Right cardiac atrium (tissue), 5 donors: Measurements from ENCODE around the gene PTPRF. TPM values are rescaled to one million over a fixed set of nuclear protein-coding genes. Genes with fewer than 3 reads are reported as not detected.
A peak's percentile ranks its signal among the peaks of the same experiment; 100 is the strongest.
"Not testable (repeated sequence)": the region's sequence is repeated elsewhere in the genome, so short reads cannot be mapped to it uniquely, and the experiment has no call there.

Experiments used
- ATAC-seq, 2 donors: fragments of 200-7000 bp; cut with Tn5 transposase; one replicate each; pipeline versions ENCODE4 v1.8.0 to v1.9.1; 2020; ENCODE audit warnings: moderate library complexity in 2 of 2, mild to moderate bottlenecking in 1 of 2
- DNase-seq, 3 donors: peaks; one replicate each; pipeline ENCODE4 v3.0.0-alpha.2; 2020
- H3K27ac ChIP-seq: one replicate; pipeline ENCODE4 v1.5.1; 2013; ENCODE audit warnings: mild to moderate bottlenecking, low read length, control low read depth, moderate library complexity
- H3K27me3 ChIP-seq: one replicate; pipeline ENCODE4 v1.6.1; 2013; ENCODE audit not compliant: control insufficient read depth, insufficient read depth
- H3K4me1 ChIP-seq: one replicate; pipeline ENCODE4 v1.6.1; 2013; ENCODE audit warnings: low read length; ENCODE audit not compliant: control insufficient read depth, insufficient read depth
- H3K4me3 ChIP-seq: one replicate; pipeline ENCODE4 v1.5.1; 2013; ENCODE audit warnings: low read length, control low read depth
- H3K9me3 ChIP-seq: one replicate; pipeline ENCODE4 v1.6.1; 2013; ENCODE audit warnings: low read length; ENCODE audit not compliant: control insufficient read depth
- WGBS: extraction: QIAGEN DNeasy Blood & Tissue Kit; methylation state at CpG from one replicate; pipeline ENCODE4 v1.1.7; 2013; 5-methylcytosine and 5-hydroxymethylcytosine counted together
- intact Hi-C, 4 donors: fragments of 100-400 bp; cut with DNase I; formaldehyde crosslinking; loops; one replicate each; pipeline versions ENCODE4 v1.11.0 to v1.14.0; 2022 to 2023
- polyA plus RNA-seq: library from polyadenylated mRNA; stranded (reverse); fragments of 200-250 nt; gene quantifications from one replicate; pipeline ENCODE4 v1.2.3, GENCODE V29; 2013
- total RNA-seq, 4 donors: library from RNA; stranded (reverse); fragmentation: NEBNext Ultra II Directional; extraction: Animal tissue kit (Norgen Biotek cat#: 25700); gene quantifications; one replicate each; pipeline ENCODE4 v1.2.1, GENCODE V29; 2021
- donor health status: healthy with polysubstance abuse.
- donor health status: DM: no; HTN: yes; CAD: no.
- donor health status: DM: no; HTN: no; CAD: no.
- donor health status: DM: no; HTN: yes; CAD: no; lungs with severe emphysema.
- donor health status: DM: yes; HTN: yes; CAD: no.

Gene PTPRF
- total and polyA plus RNA-seq, 5 donors: 5.1 to 19.7 (median 11.6) TPM

DNA sequence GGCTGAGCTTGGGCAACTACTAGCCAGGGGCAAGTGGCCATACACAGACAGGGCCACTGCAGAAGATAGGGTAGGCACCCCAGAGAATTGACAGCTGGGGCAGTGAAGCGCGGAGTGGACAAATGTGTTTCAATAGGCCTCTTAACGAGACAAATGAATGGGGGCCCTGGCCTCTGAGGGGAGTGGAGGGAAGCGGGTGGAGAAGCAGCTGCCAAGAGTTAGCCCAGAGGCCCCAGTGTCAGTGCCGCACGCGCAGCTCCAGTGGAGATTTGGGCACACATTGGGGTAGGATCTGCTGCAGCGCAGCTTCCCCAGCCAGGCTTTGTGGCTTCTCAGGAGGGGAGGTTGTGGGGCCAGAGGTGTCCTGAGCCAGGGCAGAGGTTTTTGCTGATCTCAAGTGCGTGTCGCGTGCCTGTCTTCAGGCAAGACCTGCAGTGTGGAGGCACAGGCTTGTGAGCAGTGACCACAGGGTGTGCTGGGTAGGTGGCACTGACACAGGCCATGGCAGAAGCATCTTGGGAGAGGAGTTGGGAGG is 16.9 kb downstream of the PTPRF start:
- Histone ChIP-seq H3K27me3 (no peaks in the 10 kb centered on the region), H3K9me3 (no peaks in the 10 kb centered on the region), H3K4me1 (peaks cover under 1% of the 10 kb centered on the region), H3K27ac (no peak overlapping the region), H3K4me3 (no peak overlapping the region)
- intact Hi-C loops: no loop called here
- ATAC-seq (no peak), DNase-seq (no peak)
- WGBS: 86% methylated on average over 11 of the region's 11 CpGs

DNA sequence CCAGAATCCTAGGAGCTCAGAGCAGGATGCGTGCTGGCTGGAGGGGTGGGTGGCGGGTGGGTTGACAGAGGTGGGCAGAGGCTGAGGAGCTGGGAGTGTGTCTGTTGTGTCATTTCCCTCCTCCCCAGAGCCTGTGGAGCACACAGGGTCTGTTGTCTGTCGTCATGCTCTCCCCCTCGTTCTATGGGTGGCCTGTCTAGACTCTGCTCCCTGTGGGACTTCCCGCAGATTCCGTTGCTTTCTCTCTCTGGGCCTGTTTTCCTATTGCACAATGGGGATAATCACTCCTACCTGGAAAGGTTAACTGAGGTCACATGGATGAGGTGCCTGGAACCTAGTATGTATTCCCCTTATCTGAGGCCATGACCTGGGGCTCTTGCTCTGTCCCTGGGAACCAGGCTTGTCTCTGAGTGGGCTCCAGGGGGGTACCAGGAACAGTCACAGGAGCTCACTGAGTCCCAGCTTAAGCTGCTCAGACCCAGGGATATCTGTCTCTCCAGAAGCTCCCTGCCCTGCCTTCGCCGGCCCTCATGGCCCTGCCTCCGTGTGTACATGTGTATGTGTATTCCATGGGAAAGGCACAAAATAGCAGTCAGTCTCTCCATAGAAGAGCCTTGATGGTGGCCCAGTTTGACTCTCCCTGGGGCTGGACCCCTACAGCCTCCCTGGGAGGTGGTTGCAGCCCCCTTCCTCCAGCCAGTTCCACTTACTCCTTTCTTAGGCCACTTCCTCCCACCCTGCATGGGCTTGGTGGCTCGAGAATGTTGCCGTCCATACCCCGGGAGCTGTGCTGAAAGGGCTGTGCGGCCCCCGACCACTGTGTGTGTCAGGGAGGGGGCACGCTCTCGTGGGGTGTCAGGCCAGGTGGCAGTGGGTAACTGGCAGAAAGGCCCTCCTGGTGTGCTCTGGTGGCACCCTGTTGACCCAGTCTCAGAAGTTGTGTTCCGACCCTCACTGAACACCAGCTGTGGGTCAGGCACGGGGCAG is 17.9 kb downstream of the PTPRF start:
- DNase-seq (no peak), ATAC-seq (no peak)
- intact Hi-C loops: no loop called here
- no peak overlapping the region for H3K27ac ChIP-seq
- H3K4me3 ChIP-seq: no peak overlapping the region
- no peaks in the 10 kb centered on the region for H3K9me3 ChIP-seq
- H3K27me3 ChIP-seq: no peaks in the 10 kb centered on the region
- WGBS: 90% methylated on average over 18 of the region's 18 CpGs
- no peaks in the 10 kb centered on the region for H3K4me1 ChIP-seq

DNA sequence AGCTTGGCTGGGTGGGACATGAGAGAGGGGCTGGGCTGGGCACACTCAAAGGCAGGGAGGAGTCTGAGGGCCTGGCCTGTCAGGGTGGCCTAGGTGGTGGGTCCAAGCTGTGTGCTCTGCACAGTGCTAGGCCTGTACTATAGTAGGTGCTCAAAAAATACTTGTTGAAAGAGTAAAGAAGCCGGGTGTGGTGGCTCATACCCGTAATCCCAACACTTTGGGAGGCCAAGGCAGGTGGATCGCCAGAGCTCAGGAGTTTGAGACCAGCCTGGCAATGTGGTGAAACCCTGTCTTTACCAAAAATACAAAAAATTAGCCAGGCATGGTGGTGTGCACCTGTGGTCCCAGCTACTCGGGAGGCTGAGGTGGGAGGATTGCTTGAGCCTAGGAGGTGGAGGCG is 18.7 kb downstream of the PTPRF start:
- H3K27ac ChIP-seq, ATAC-seq, DNase-seq, intact Hi-C loops, H3K4me1 ChIP-seq, H3K27me3 ChIP-seq, H3K4me3 ChIP-seq, H3K9me3 ChIP-seq: not testable (repeated sequence)
- WGBS: 97% methylated on average over 5 of the region's 5 CpGs

DNA sequence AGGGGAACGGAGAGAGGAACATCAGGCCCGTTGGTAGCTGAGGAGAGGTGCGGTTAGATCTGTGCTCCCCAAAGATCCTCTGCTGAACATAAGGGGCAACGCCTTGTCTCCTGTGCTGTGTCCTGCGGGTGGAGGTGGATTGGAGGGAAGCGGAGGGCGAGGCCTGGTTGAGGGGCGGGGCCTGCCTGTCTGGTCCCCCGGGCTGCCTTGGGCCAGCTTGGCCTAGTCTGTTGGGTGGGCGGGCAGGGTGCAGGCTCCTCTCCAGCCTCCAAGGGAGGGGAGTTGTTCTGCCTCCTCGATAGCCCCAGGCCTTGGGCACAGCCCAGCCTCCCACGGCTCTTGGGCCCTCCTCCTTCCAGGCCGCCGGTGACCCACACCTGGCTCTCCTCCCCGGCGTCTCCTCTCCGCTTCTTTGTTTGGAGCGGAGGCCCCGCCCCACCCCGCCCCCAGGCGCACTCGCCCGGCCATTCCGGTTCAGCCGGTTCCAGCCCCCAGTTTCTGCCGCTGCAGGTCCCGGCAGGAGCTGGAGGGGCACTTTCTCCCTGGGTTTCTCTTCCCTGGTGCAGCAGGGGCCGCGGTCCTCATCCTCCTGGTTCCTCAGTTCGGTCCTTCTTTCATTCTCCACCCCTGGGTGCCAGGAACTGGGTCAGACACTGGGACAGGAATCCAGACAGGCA is 19.4 kb downstream of the PTPRF start:
- H3K4me1 ChIP-seq: no peaks in the 10 kb centered on the region
- H3K27ac ChIP-seq: no peak overlapping the region
- DNase-seq: peak; percentile 34 to 81 (median 78)
- H3K27me3 ChIP-seq: no peaks in the 10 kb centered on the region
- H3K4me3 ChIP-seq: peak overlapping the region; percentile 29
- 26% methylated on average over 30 of the region's 30 CpGs for WGBS
- no peaks in the 10 kb centered on the region for H3K9me3 ChIP-seq
- intact Hi-C loops: no loop called here
- ATAC-seq: peak; percentile 42 to 45

DNA sequence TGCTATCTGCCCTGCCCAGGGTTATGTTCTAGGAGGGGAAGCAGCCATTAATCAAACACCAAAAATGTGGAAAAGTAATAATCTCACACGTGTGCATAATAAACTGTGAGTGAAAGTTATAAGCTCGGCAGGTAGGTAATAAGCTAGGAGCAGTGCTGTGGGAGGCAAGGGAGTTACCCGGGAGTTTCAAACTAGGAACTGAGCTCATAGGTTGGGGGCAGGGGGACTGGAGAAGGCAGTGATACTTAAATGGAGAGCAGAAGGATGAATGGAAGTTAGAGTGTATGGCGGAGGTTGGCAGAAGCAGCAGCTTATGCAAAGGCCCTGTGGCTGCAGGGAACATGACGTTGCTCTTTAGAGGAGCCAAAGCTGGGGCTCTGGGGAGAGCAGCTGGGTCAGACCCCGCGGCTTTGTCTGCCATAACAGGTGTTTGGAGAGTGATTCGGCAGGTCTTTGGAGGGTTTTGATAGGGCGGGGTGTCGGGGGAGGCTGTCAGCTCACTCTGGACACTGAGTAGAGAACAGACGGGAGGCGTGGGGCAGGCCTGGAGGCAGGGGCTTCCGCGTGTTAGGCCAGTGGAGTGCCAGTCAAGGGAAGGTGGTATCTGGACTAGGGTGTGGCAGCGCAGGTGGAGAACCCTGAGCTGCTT is 20.0 kb downstream of the PTPRF start:
- no peaks in the 10 kb centered on the region for H3K9me3 ChIP-seq
- ATAC-seq (no peak), DNase-seq (no peak)
- intact Hi-C loops: no loop called here
- H3K4me3 ChIP-seq: peak overlapping the region; percentile 29
- H3K4me1 ChIP-seq: no peaks in the 10 kb centered on the region
- H3K27me3 ChIP-seq: no peaks in the 10 kb centered on the region
- no peak overlapping the region for H3K27ac ChIP-seq
- 86% methylated on average over 15 of the region's 15 CpGs for WGBS

DNA sequence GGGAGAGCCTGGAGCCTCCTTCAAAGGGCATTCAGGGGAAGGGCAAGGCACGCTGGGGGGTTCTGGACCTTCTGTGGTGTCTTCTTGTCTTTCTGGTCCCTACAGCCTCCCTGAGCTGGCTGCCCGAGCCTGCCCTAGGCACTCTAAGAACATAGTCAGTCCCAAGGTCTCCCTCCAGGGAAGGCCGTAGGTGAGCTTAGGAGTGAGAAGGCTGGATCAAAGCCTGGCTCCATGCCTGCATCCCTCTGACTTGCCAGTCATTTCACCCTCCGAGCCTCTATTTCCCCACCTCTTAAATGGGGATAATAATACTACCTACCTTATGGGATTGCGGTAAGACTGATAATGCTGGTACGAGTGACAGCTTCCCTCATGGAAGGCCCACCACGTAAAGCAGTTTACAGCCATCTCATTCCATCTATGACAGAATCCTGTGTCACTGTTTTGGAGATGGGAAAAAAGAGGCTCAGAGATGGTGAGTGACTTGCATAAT is 20.8 kb downstream of the PTPRF start:
- 91% methylated on average over 7 of the region's 7 CpGs for WGBS
- Histone ChIP-seq H3K27me3 (no peaks in the 10 kb centered on the region), H3K27ac (no peak overlapping the region), H3K4me1 (no peaks in the 10 kb centered on the region), H3K9me3 (no peaks in the 10 kb centered on the region), H3K4me3 (no peak overlapping the region)
- ATAC-seq: no peak
- no peak for DNase-seq
- intact Hi-C loops: no loop called here

DNA sequence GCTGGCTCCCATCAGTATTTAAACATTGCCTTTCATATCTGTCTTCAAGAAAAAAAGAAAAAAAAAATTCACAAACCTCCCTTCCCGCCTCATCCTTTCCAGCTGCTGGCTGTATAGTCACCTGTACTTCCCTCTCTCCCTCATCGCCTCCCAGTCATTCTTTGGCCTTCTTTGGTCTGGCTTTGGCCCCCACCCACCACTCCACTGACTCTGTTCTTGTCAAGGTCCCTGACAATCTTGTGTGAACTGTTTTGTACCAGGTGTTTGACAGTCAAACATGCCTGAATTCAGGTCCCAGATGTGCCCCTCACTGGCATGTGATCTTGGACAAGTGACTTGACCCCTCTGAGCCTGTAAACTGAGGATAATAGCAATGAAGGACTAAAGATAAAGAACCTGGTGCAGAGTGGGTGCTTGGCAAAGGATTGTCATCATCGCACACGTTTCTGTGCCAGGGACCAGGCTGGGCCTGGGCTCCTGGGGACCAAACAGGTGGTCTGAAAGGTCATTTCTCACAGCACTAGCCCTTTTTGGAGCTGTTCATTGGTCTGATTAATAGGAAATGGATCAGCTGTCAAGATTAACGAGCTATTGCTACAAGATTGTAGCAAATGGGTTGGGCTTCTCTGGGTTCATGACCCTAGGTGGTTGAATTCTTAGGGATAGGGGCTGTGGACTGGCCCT is 21.5 kb downstream of the PTPRF start:
- intact Hi-C loops: no loop called here
- ATAC-seq: no peak
- Histone ChIP-seq H3K9me3 (no peaks in the 10 kb centered on the region), H3K4me3 (no peak overlapping the region), H3K27ac (no peak overlapping the region), H3K27me3 (no peaks in the 10 kb centered on the region), H3K4me1 (no peaks in the 10 kb centered on the region)
- DNase-seq: no peak
- 80% methylated on average over 5 of the region's 5 CpGs for WGBS

DNA sequence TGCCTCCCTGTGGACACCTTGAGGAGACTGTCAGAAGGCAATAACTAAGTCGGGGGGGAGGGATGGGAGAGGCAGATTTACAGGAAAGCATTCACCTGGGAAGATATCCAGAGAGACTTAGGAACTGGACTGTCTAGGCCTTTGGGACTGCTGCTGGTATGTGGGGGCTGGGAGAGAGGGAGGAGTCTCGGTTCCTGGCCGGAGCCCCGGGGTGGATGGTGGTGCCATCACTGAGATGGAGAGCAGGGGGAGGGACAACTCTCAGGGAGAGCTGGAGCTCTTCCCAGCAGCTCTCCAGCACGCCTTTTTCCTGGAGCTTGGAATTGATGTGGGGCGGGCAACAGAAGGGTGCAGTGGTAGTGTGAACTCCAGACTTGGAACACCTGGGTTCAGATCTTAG is 22.1 kb downstream of the PTPRF start:
- Histone ChIP-seq H3K9me3 (no peaks in the 10 kb centered on the region), H3K4me1 (no peaks in the 10 kb centered on the region), H3K4me3 (no peak overlapping the region), H3K27me3 (no peaks in the 10 kb centered on the region), H3K27ac (no peak overlapping the region)
- ATAC-seq (peak; percentile 48 to 72), DNase-seq (peak; percentile 65 to 84 (median 84))
- intact Hi-C loops: no loop called here
- 38% methylated on average over 6 of the region's 6 CpGs for WGBS

DNA sequence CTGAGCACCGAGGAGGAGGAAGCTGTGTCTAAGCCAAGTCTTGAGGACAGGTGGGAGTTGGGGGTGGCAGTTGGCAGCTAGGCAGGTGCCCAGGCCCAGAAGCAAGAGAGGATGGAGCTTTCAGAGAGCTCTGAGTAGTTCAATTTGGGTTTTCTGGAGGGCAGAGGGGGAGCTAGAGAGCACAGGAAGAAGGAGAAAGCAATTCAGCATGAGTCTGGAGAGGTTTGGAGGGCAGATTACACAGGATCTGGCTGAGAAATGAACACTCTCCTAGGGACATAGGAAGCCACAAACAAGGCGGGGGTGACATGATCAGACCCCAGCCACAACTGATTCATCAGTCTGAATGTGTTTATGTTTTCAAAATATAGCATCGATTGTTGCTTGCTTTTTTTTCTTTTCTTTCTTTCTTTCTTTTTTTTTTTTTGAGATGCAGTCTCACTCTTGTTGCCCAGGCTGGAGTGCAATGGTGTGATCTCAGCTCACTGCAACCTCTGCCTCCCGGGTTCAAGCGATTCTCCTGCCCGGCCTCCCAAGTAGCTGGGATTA is 23.8 kb downstream of the PTPRF start:
- intact Hi-C loops: no loop called here
- 72% methylated on average over 6 of the region's 6 CpGs for WGBS
- DNase-seq: no peak
- Histone ChIP-seq H3K9me3 (no peaks in the 10 kb centered on the region), H3K27me3 (no peaks in the 10 kb centered on the region), H3K27ac (no peak overlapping the region), H3K4me3 (no peak overlapping the region), H3K4me1 (no peaks in the 10 kb centered on the region)
- no peak for ATAC-seq

DNA sequence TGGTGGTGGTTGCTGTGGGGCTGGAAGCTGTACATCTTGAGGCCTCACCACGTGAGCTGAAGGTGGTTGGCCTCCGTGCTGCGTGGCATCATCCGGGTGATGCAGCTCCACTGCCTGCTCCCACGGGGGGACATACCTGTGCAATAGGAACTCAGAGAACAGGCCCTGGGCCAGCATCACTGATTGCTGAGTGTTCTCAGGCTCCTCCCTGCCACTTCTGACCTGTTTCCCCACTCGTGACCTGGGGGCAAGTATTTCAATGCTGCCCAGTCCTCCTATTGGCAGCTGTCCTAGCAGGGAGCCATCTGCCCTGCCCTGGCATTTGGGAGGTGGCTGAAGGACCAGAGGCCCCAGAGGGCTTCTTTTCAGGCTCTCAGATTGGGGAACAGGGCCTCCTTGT is 26.1 kb downstream of the PTPRF start:
- ATAC-seq (no peak), DNase-seq (no peak)
- no peaks in the 10 kb centered on the region for H3K27me3 ChIP-seq
- H3K4me1 ChIP-seq: no peaks in the 10 kb centered on the region
- intact Hi-C loops: no loop called here
- H3K4me3 ChIP-seq: no peak overlapping the region
- H3K9me3 ChIP-seq: no peaks in the 10 kb centered on the region
- no peak overlapping the region for H3K27ac ChIP-seq
- WGBS: 84% methylated on average over 6 of the region's 6 CpGs
